ENCODE data around the gene FGD5. TPM values are rescaled to one million over a fixed set of nuclear protein-coding genes. Genes with fewer than 3 reads are reported as not detected.

Gene FGD5
- polyA plus RNA-seq, 1 donor (not counting 4 experiments of a cell fraction or from before 2014, with no cell fraction given) = not detected

GRCh38 chr3:14845826-14846225 lies 27.1 kb downstream of the FGD5 start:
- Histone ChIP-seq H3K27ac (ENCODE audit: control insufficient read depth, insufficient read depth, low read length) (no peak overlapping the region), H3K27me3 (ENCODE audit: control insufficient read depth, extremely low read depth, insufficient read depth, low read length) (peaks cover 25% of the 10 kb centered on the region), H3K4me2 (ENCODE audit: control insufficient read depth, extremely low read depth, insufficient read depth, low read depth, low read length) (no peak overlapping the region), H3K9me1 (ENCODE audit: control insufficient read depth, extremely low read depth, insufficient read depth, low read length) (no peaks in the 10 kb centered on the region), H3K36me3 (ENCODE audit: control insufficient read depth in 2 of 2, extremely low read depth in 1 of 2, insufficient read depth in 2 of 2, low read length in 2 of 2) (no peaks in the 10 kb centered on the region), H3K4me1 (ENCODE audit: control insufficient read depth, extremely low read depth, insufficient read depth, low read length) (peaks cover 8% of the 10 kb centered on the region), H2AFZ (ENCODE audit: control insufficient read depth, low read length) (no peak overlapping the region), H3K4me3 (ENCODE audit: control insufficient read depth in 2 of 3, extremely low read depth in 1 of 3, insufficient read depth in 2 of 3, low read depth in 1 of 3, low read length in 3 of 3) (no peak overlapping the region), H3K9ac (ENCODE audit: control insufficient read depth, extremely low read depth, insufficient read depth, low read length) (no peak overlapping the region), H3K9me3 (ENCODE audit: control insufficient read depth, low read depth, low read length) (no peaks in the 10 kb centered on the region), H3K79me2 (ENCODE audit: control insufficient read depth, insufficient read depth, low read length) (no peaks in the 10 kb centered on the region), H4K20me1 (ENCODE audit: control insufficient read depth, extremely low read depth, insufficient read depth, low read length) (no peaks in the 10 kb centered on the region)
- dilution Hi-C loops (cut with MboI; ENCODE audit: extremely low pct_ligation_motif_present, low sequenced_read_pairs) = no loop called here
- DNase-seq (ENCODE audit: low read depth, low spot score) = no peak
- TF ChIP-seq EZH2 (IDR thresholded peaks at IDR 0.05; ENCODE audit: low read length) (no peak), CTCF (optimal IDR thresholded peaks at IDR 0.05 in 1 of 3, IDR thresholded peaks at IDR 0.05 in 1 of 3, conservative IDR thresholded peaks at IDR 0.05 in 1 of 3; ENCODE audit: extremely low read depth in 1 of 3, insufficient read depth in 2 of 3, low read length in 3 of 3) (no peak)
- no peak for FAIRE-seq

- no peak for FAIRE-seq
- no peak for DNase-seq (ENCODE audit: low read depth, low spot score)
- no peak overlapping the region for H3K4me3 ChIP-seq (ENCODE audit: control insufficient read depth in 2 of 3, extremely low read depth in 1 of 3, insufficient read depth in 2 of 3, low read depth in 1 of 3, low read length in 3 of 3)
- H4K20me1 ChIP-seq (ENCODE audit: control insufficient read depth, extremely low read depth, insufficient read depth, low read length) = no peaks in the 10 kb centered on the region
- H3K9ac ChIP-seq (ENCODE audit: control insufficient read depth, extremely low read depth, insufficient read depth, low read length) = no peak overlapping the region
- H3K9me1 ChIP-seq (ENCODE audit: control insufficient read depth, extremely low read depth, insufficient read depth, low read length) = no peaks in the 10 kb centered on the region
- H2AFZ ChIP-seq (ENCODE audit: control insufficient read depth, low read length) = no peak overlapping the region
- no peak overlapping the region for H3K27ac ChIP-seq (ENCODE audit: control insufficient read depth, insufficient read depth, low read length)
- H3K36me3 ChIP-seq (ENCODE audit: control insufficient read depth in 2 of 2, extremely low read depth in 1 of 2, insufficient read depth in 2 of 2, low read length in 2 of 2) = no peaks in the 10 kb centered on the region
- no peaks in the 10 kb centered on the region for H3K9me3 ChIP-seq (ENCODE audit: control insufficient read depth, low read depth, low read length)
- dilution Hi-C loops (cut with MboI; ENCODE audit: extremely low pct_ligation_motif_present, low sequenced_read_pairs) = no loop called here
- TF ChIP-seq EZH2 (IDR thresholded peaks at IDR 0.05; ENCODE audit: low read length) (no peak), CTCF (optimal IDR thresholded peaks at IDR 0.05 in 1 of 3, IDR thresholded peaks at IDR 0.05 in 1 of 3, conservative IDR thresholded peaks at IDR 0.05 in 1 of 3; ENCODE audit: extremely low read depth in 1 of 3, insufficient read depth in 2 of 3, low read length in 3 of 3) (no peak)
- H3K27me3 ChIP-seq (ENCODE audit: control insufficient read depth, extremely low read depth, insufficient read depth, low read length) = peaks cover 25% of the 10 kb centered on the region
- no peaks in the 10 kb centered on the region for H3K79me2 ChIP-seq (ENCODE audit: control insufficient read depth, insufficient read depth, low read length)
- peaks cover 8% of the 10 kb centered on the region for H3K4me1 ChIP-seq (ENCODE audit: control insufficient read depth, extremely low read depth, insufficient read depth, low read length)
- H3K4me2 ChIP-seq (ENCODE audit: control insufficient read depth, extremely low read depth, insufficient read depth, low read depth, low read length) = no peak overlapping the region
Measured at GRCh38 chr3:14846226-14846880, 27.6 kb downstream of the FGD5 start.

All from keratinocyte (primary cell).